H1 (cell line): ENCODE data around the gene TAT. TPM values are rescaled to one million over a fixed set of nuclear protein-coding genes. Genes with fewer than 3 reads are reported as not detected.

Experiments
- CTCF ChIA-PET: fragments of 300-600 bp; sonication (Branson Sonifier 250); formaldehyde crosslinking; loops from one replicate; lab custom pipeline; 2021; ENCODE audit not compliant: partially characterized antibody; lab: Charles Lee
- POLR2A ChIA-PET: fragments of 300-600 bp; sonication (Branson Sonifier 250); formaldehyde crosslinking; loops from one replicate; lab custom pipeline; 2021; ENCODE audit warnings: inconsistent platforms; ENCODE audit not compliant: partially characterized antibody; lab: Charles Lee
- DNase-seq, 2 experiments: peaks; one replicate each; pipeline versions ENCODE4 v3.0.0 to v3.0.0-alpha.2; 2010 to 2022; ENCODE audit warnings: low spot score in 2 of 2, low read depth in 1 of 2, mixed read lengths in 1 of 2
- FAIRE-seq: peaks from 2 replicates; lab custom pipeline; 2011; peaks lifted over from hg19 to GRCh38; lab: Jason Lieb, UNC
- H2AFZ ChIP-seq: 2 replicates; pipeline ENCODE4 v1.8.1; 2012; ENCODE audit warnings: low read length, inconsistent platforms
- H2AK5ac ChIP-seq: 2 replicates; pipeline ENCODE4 v1.6.1; 2013; ENCODE audit warnings: low read depth, low read length
- H2BK120ac ChIP-seq: replicated peaks from 2 replicates; pipeline ENCODE3; 2013; ENCODE audit warnings: low read depth, low read length, inconsistent platforms
- H2BK12ac ChIP-seq: 2 replicates; pipeline ENCODE4 v1.6.1; 2013; ENCODE audit warnings: low read depth, low read length
- H2BK15ac ChIP-seq: 2 replicates; pipeline ENCODE4 v1.6.1; 2013; ENCODE audit warnings: low read length
- H2BK20ac ChIP-seq: 2 replicates; pipeline ENCODE4 v1.6.1; 2013; ENCODE audit warnings: low read length
- H2BK5ac ChIP-seq: 2 replicates; pipeline ENCODE4 v1.6.1; 2013; ENCODE audit warnings: low read depth, low read length
- H3K14ac ChIP-seq: 2 replicates; pipeline ENCODE4 v1.6.1; 2013; ENCODE audit warnings: inconsistent platforms; ENCODE audit not compliant: insufficient read length
- H3K18ac ChIP-seq: 2 replicates; pipeline ENCODE4 v1.6.1; 2013; ENCODE audit warnings: low read length; ENCODE audit errors: extremely low read depth
- H3K23ac ChIP-seq: 2 replicates; pipeline ENCODE4 v1.6.1; 2013; ENCODE audit warnings: inconsistent platforms; ENCODE audit not compliant: insufficient read length
- H3K23me2 ChIP-seq: 2 replicates; pipeline ENCODE4 v1.6.1; 2013; ENCODE audit warnings: low read depth, low read length
- H3K27ac ChIP-seq: 2 replicates; pipeline ENCODE4 v1.6.1; 2011; ENCODE audit warnings: low read depth, low read length, inconsistent platforms
- H3K27me3 ChIP-seq, 4 experiments: replicated peaks in 1 of 4; 1 replicate in 1 of 4; 2 replicates in 3 of 4; pipeline versions ENCODE4 v1.6.1 to v1.8.1; 2011 to 2013; ENCODE audit warnings: low read length in 3 of 4, mild to moderate bottlenecking in 3 of 4, inconsistent platforms in 2 of 4, mixed read lengths in 2 of 4, moderate library complexity in 1 of 4; ENCODE audit not compliant: control insufficient read depth in 3 of 4, insufficient read depth in 3 of 4; ENCODE audit errors: extremely low read depth in 1 of 4
- H3K36me3 ChIP-seq, 4 experiments: 2 replicates each; pipeline versions ENCODE4 v1.6.1 to v1.8.1; 2011 to 2013; ENCODE audit warnings: mild to moderate bottlenecking in 4 of 4, low read length in 3 of 4, moderate library complexity in 2 of 4, control low read depth in 1 of 4, inconsistent platforms in 1 of 4; ENCODE audit not compliant: insufficient read depth in 4 of 4, control insufficient read depth in 2 of 4
- H3K4ac ChIP-seq: replicated peaks from 2 replicates; pipeline ENCODE3; 2013; ENCODE audit warnings: low read length, low read depth, mixed read lengths, inconsistent platforms; ENCODE audit not compliant: insufficient read length
- H3K4me1 ChIP-seq, 4 experiments: replicated peaks in 1 of 4; 1 replicate in 1 of 4; 2 replicates in 3 of 4; pipeline versions ENCODE4 v1.6.1 to v1.8.1; 2011 to 2013; ENCODE audit warnings: low read length in 3 of 4, inconsistent platforms in 2 of 4, mixed read lengths in 1 of 4; ENCODE audit not compliant: insufficient read depth in 4 of 4, control insufficient read depth in 3 of 4
- H3K4me2 ChIP-seq, 2 experiments: 2 replicates each; pipeline versions ENCODE4 v1.6.1 to v1.8.1; 2011 to 2013; ENCODE audit warnings: low read depth in 2 of 2, low read length in 2 of 2, control low read depth in 1 of 2, inconsistent platforms in 1 of 2, mild to moderate bottlenecking in 1 of 2; ENCODE audit not compliant: insufficient read depth in 1 of 2
- H3K4me3 ChIP-seq, 4 experiments: fragments of 200-600, 300-600 bp in 1 of 4; sonication (generic), shearing (Covaris generic), sonication (Bioruptor Twin) in 1 of 4; 2 replicates each; pipeline versions ENCODE4 v1.5.1 to v1.8.1; 2011 to 2016; ENCODE audit warnings: low read length in 4 of 4, low read depth in 3 of 4, control low read depth in 2 of 4, inconsistent platforms in 2 of 4, mild to moderate bottlenecking in 2 of 4, mixed read lengths in 1 of 4, moderate library complexity in 1 of 4; ENCODE audit not compliant: insufficient read depth in 2 of 4; ENCODE audit errors: extremely low read depth in 1 of 4
- H3K56ac ChIP-seq: replicated peaks from 2 replicates; pipeline ENCODE3; 2013; ENCODE audit warnings: low read depth, mild to moderate bottlenecking, mixed read lengths, low read length, inconsistent platforms; ENCODE audit not compliant: insufficient read length
- H3K79me1 ChIP-seq: 2 replicates; pipeline ENCODE4 v1.6.1; 2013; ENCODE audit warnings: low read depth, low read length, control low read depth
- H3K79me2 ChIP-seq, 2 experiments: 2 replicates each; pipeline versions ENCODE4 v1.6.1 to v1.8.1; 2012 to 2013; ENCODE audit warnings: low read length in 2 of 2, mild to moderate bottlenecking in 2 of 2, inconsistent platforms in 1 of 2; ENCODE audit not compliant: insufficient read depth in 2 of 2, control insufficient read depth in 1 of 2
- H3K9ac ChIP-seq, 4 experiments: replicated peaks in 1 of 4; 1 replicate in 1 of 4; 2 replicates in 3 of 4; pipeline versions ENCODE4 v1.6.1 to v1.8.1; 2011 to 2013; ENCODE audit warnings: low read depth in 3 of 4, low read length in 3 of 4, control low read depth in 2 of 4, mild to moderate bottlenecking in 2 of 4, moderate library complexity in 2 of 4, inconsistent platforms in 1 of 4; ENCODE audit errors: extremely low read depth in 1 of 4
- H3K9me3 ChIP-seq, 2 experiments: 2 replicates each; pipeline versions ENCODE4 v1.6.1 to v1.8.1; 2012 to 2013; ENCODE audit warnings: mild to moderate bottlenecking in 2 of 2, moderate library complexity in 2 of 2, control low read depth in 1 of 2, inconsistent platforms in 1 of 2, low read depth in 1 of 2, low read length in 1 of 2, mixed read lengths in 1 of 2; ENCODE audit not compliant: insufficient read depth in 2 of 2
- H4K20me1 ChIP-seq, 2 experiments: replicated peaks in 1 of 2; 2 replicates each; pipeline versions ENCODE3 to v1.8.1; 2011 to 2013; ENCODE audit warnings: inconsistent platforms in 2 of 2, low read length in 2 of 2, mild to moderate bottlenecking in 1 of 2; ENCODE audit not compliant: insufficient read depth in 2 of 2, control insufficient read depth in 1 of 2
- H4K5ac ChIP-seq: 2 replicates; pipeline ENCODE4 v1.6.1; 2013; ENCODE audit warnings: low read length, low read depth, mixed read lengths, inconsistent platforms; ENCODE audit not compliant: insufficient read length
- H4K8ac ChIP-seq: 2 replicates; pipeline ENCODE4 v1.8.0; 2013; ENCODE audit warnings: mild to moderate bottlenecking, moderate library complexity, low read length, inconsistent platforms; ENCODE audit not compliant: insufficient read depth; ENCODE audit errors: extremely low read depth
- H4K91ac ChIP-seq: replicated peaks from 2 replicates; pipeline ENCODE3; 2013; ENCODE audit warnings: low read length, mixed read lengths, inconsistent platforms; ENCODE audit not compliant: insufficient read length
- SIX5 ChIP-seq: IDR thresholded peaks from 2 replicates; pipeline ENCODE4 v1.6.1; 2011; ENCODE audit warnings: mild to moderate bottlenecking, low read depth, low read length
- SP2 ChIP-seq: IDR thresholded peaks from 2 replicates; pipeline ENCODE4 v1.6.1; 2012; ENCODE audit warnings: mild to moderate bottlenecking, low read length, inconsistent platforms
- SRF ChIP-seq: IDR thresholded peaks from 2 replicates; pipeline ENCODE4 v1.6.1; 2011; ENCODE audit warnings: mild to moderate bottlenecking, low read depth, low read length, moderate library complexity
- TBP ChIP-seq: IDR thresholded peaks from 2 replicates; pipeline ENCODE4 v1.6.1; 2011; ENCODE audit warnings: low read depth, low read length, improper control_type of control experiment
- TCF12 ChIP-seq: IDR thresholded peaks from 2 replicates; pipeline ENCODE4 v1.6.1; 2011; ENCODE audit warnings: low read depth, mild to moderate bottlenecking, low read length
- WGBS, 2 experiments: shearing (Covaris generic) in 1 of 2; methylation state at CpG; one replicate each; pipeline versions ENCODE4 v1.1.6 to v1.1.7; 2013 to 2015; ENCODE audit warnings: low lambda C conversion rate in 2 of 2, mixed read lengths in 2 of 2, inconsistent platforms in 1 of 2, low coverage in 1 of 2, missing lambda C conversion rate in 1 of 2; ENCODE audit not compliant: insufficient replicate concordance in 2 of 2, insufficient coverage in 1 of 2, insufficient read length in 1 of 2; ENCODE audit errors: extremely low coverage in 1 of 2, missing lambda C conversion rate in 1 of 2; 5-methylcytosine and 5-hydroxymethylcytosine counted together
- long read RNA-seq, 2 experiments: library from RNA in 1 of 2; library from capped mRNA in 1 of 2; stranded (forward); transcript quantifications; one replicate each; pipeline ENCODE4 v2.0.0, GENCODE V29; 2021; ENCODE audit warnings: inconsistent platforms in 1 of 2
- polyA minus RNA-seq, 3 experiments: library from RNA; depleted of rRNA, polyadenylated mRNA; stranded (reverse); fragments of >200 nt; gene quantifications; 1 replicate in 2 of 3; 2 replicates in 1 of 3; pipeline ENCODE4 v1.2.3, GENCODE V29; 2011
- polyA plus RNA-seq, 7 experiments: library from polyadenylated mRNA; depleted of rRNA in 3 of 7; stranded (reverse) in 5 of 7; unstranded in 2 of 7; fragments of >200 nt in 5 of 7; fragments of 200-250 nt in 2 of 7; gene quantifications; 1 replicate in 5 of 7; 2 replicates in 1 of 7; 4 replicates in 1 of 7; pipeline versions ENCODE4 v1.2.1 to v1.2.3, GENCODE V29; 2011 to 2013; ENCODE audit warnings: missing spikeins in 2 of 7, mixed read lengths in 2 of 7
- total RNA-seq: library from RNA; stranded (reverse); fragmentation: NEBNext Ultra II Directional; extraction: Animal tissue kit (Norgen Biotek cat#: 25700); gene quantifications from 2 replicates; pipeline ENCODE4 v1.2.1, GENCODE V29; 2021

The TAT gene
- total RNA-seq: not detected in 2 replicates
- polyA plus RNA-seq (2011; rRNA removed): 0.03 and 0.13 TPM in 2 replicates
- polyA plus RNA-seq (2011; cell fraction: cytosol; rRNA removed): 0.05 TPM
- 0.06 TPM for polyA plus RNA-seq (2011; cell fraction: nucleus; rRNA removed)
- polyA plus RNA-seq (2012, experiment 1 of 2): 0.04 to 0.05 TPM in 2 of 4 replicates, not detected in the others
- polyA plus RNA-seq (2012, experiment 2 of 2): not detected
- not detected for polyA plus RNA-seq (2013, experiment 1 of 2)
- polyA plus RNA-seq (2013, experiment 2 of 2): 0.02 TPM
- polyA minus RNA-seq (2011; rRNA and poly(A)+ RNA removed): 0.10 and 0.25 TPM in 2 replicates
- polyA minus RNA-seq (2011; cell fraction: cytosol; rRNA and poly(A)+ RNA removed): not detected
- polyA minus RNA-seq (2011; cell fraction: nucleus; rRNA and poly(A)+ RNA removed): not detected
- long read RNA-seq, experiment 1: 0 reads
- long read RNA-seq, experiment 2: 0 reads

GRCh38 chr16:71576971-71577370 lies at the start of gene TAT:
Gene TAT, minus strand, starts transcription at chr16:71577092. Its CDS starts 677 bp downstream, at chr16:71576415.
- no peak within 1 kb of the TSS for H2BK15ac ChIP-seq
- H3K4me1 ChIP-seq: no peaks in the 10 kb centered on the region
- H3K4ac ChIP-seq: no peak within 1 kb of the TSS
- ChIA-PET POLR2A (no interaction called here), CTCF (interaction anchor here (0.8 to 15.5 kb wide), 3 partner anchors 14 to 33 kb away, joined by 3 to 89 read pairs (median 3); no protein-coding TSS in a partner anchor)
- H4K5ac ChIP-seq: no peak within 1 kb of the TSS
- TF ChIP-seq TCF12: no peak
- no peak for TF ChIP-seq SP2
- TF ChIP-seq TBP: no peak
- peak; percentile 66 for TF ChIP-seq SRF
- no peak for TF ChIP-seq SIX5
- H3K36me3 ChIP-seq: no peaks in the 10 kb centered on the region
- H3K27me3 ChIP-seq: no peaks in the 10 kb centered on the region
- H2BK120ac ChIP-seq: no peak within 1 kb of the TSS
- H3K56ac ChIP-seq: no peak within 1 kb of the TSS
- H3K4me2 ChIP-seq: no peak within 1 kb of the TSS
- no peaks in the 10 kb centered on the region for H3K23me2 ChIP-seq
- no peak within 1 kb of the TSS for H3K14ac ChIP-seq
- H4K20me1 ChIP-seq: no peaks in the 10 kb centered on the region
- no peak within 1 kb of the TSS for H3K18ac ChIP-seq
- H2BK12ac ChIP-seq: no peak within 1 kb of the TSS
- H2BK5ac ChIP-seq: no peak within 1 kb of the TSS
- H3K79me1 ChIP-seq: no peaks in the 10 kb centered on the region
- 38% methylated on average over 3 of the region's 3 CpGs; no CpG with 5 or more reads in 1 of the 2 experiments for WGBS, 2 experiments
- no peak within 1 kb of the TSS for H3K23ac ChIP-seq
- no peak within 1 kb of the TSS for H3K27ac ChIP-seq
- no peak within 1 kb of the TSS for H2AK5ac ChIP-seq
- no peak within 1 kb of the TSS for H3K4me3 ChIP-seq
- no peaks in the 10 kb centered on the region for H3K79me2 ChIP-seq
- no peak within 1 kb of the TSS for H4K8ac ChIP-seq
- no peak for FAIRE-seq
- H3K9me3 ChIP-seq: no peaks in the 10 kb centered on the region
- no peak for DNase-seq
- H2BK20ac ChIP-seq: no peak within 1 kb of the TSS
- no peak within 1 kb of the TSS for H4K91ac ChIP-seq
- H2AFZ ChIP-seq: no peak within 1 kb of the TSS; the same call in 1 of the 2 replicates
- no peak within 1 kb of the TSS for H3K9ac ChIP-seq
